ENCODE data around the gene SAMD8. TPM values are rescaled to one million over a fixed set of nuclear protein-coding genes. Genes with fewer than 3 reads are reported as not detected.
A peak's percentile ranks its signal among the peaks of the same experiment; 100 is the strongest.

The SAMD8 gene
- total RNA-seq, 1 donor from 2014 or later = 24.6 TPM

- Histone ChIP-seq H3K36me3 (no peaks in the 10 kb centered on the region), H3K27ac (replicated peaks) (peak overlapping the region; percentile 74), H3K9me3 (replicated peaks) (no peaks in the 10 kb centered on the region), H3K27me3 (ENCODE audit: low read depth) (no peaks in the 10 kb centered on the region), H3K4me3 (no peak overlapping the region), H3K4me1 (peaks cover 23% of the 10 kb centered on the region)
- TF ChIP-seq CTCF (IDR thresholded peaks at IDR 0.05; ENCODE audit: borderline replicate concordance) = no peak
- peak; percentile 47 for DNase-seq
- intact Hi-C loops (cut with micrococcal nuclease) = no loop called here
Observed at GRCh38 chr10:75101416-75102251, 9.8 kb upstream of the SAMD8 start.

- H3K4me1 ChIP-seq = peaks cover 25% of the 10 kb centered on the region
Observed at GRCh38 chr10:75102830-75103673, 8.4 kb upstream of the SAMD8 start.

GRCh38 chr10:75103881-75104686 lies 7.4 kb upstream of the SAMD8 start:
- no peak for TF ChIP-seq CTCF (IDR thresholded peaks at IDR 0.05; ENCODE audit: borderline replicate concordance)
- intact Hi-C loops (cut with micrococcal nuclease) = no loop called here
- DNase-seq = no peak
- Histone ChIP-seq H3K4me3 (no peak overlapping the region), H3K27ac (replicated peaks) (no peak overlapping the region), H3K9me3 (replicated peaks) (no peaks in the 10 kb centered on the region), H3K4me1 (peaks cover 36% of the 10 kb centered on the region), H3K27me3 (ENCODE audit: low read depth) (no peaks in the 10 kb centered on the region), H3K36me3 (no peaks in the 10 kb centered on the region)

More at GRCh38 chr10:75102830-75103673, 8.4 kb upstream of the SAMD8 start:
- Histone ChIP-seq H3K27me3 (ENCODE audit: low read depth) (no peaks in the 10 kb centered on the region), H3K4me3 (no peak overlapping the region), H3K27ac (replicated peaks) (no peak overlapping the region), H3K36me3 (no peaks in the 10 kb centered on the region), H3K9me3 (replicated peaks) (no peaks in the 10 kb centered on the region)
- DNase-seq = no peak
- intact Hi-C loops (cut with micrococcal nuclease) = no loop called here
- no peak for TF ChIP-seq CTCF (IDR thresholded peaks at IDR 0.05; ENCODE audit: borderline replicate concordance)

- no peak overlapping the region for H3K27ac ChIP-seq (replicated peaks)
- no peaks in the 10 kb centered on the region for H3K36me3 ChIP-seq
- intact Hi-C loops (cut with micrococcal nuclease) = no loop called here
- H3K27me3 ChIP-seq (ENCODE audit: low read depth) = no peaks in the 10 kb centered on the region
- no peak for TF ChIP-seq CTCF (IDR thresholded peaks at IDR 0.05; ENCODE audit: borderline replicate concordance)
- H3K4me1 ChIP-seq = peaks cover 43% of the 10 kb centered on the region
- no peak overlapping the region for H3K4me3 ChIP-seq
- H3K9me3 ChIP-seq (replicated peaks) = no peaks in the 10 kb centered on the region
- no peak for DNase-seq
Observed at GRCh38 chr10:75104842-75105241, 6.6 kb upstream of the SAMD8 start.

GRCh38 chr10:75105576-75106197 lies 5.8 kb upstream of the SAMD8 start:
- no peak overlapping the region for H3K27ac ChIP-seq (replicated peaks)
- H3K9me3 ChIP-seq (replicated peaks) = no peaks in the 10 kb centered on the region
- no peak for DNase-seq
- no peak overlapping the region for H3K4me3 ChIP-seq
- TF ChIP-seq CTCF (IDR thresholded peaks at IDR 0.05; ENCODE audit: borderline replicate concordance) = no peak
- peaks cover 45% of the 10 kb centered on the region for H3K4me1 ChIP-seq
- no peaks in the 10 kb centered on the region for H3K27me3 ChIP-seq (ENCODE audit: low read depth)
- H3K36me3 ChIP-seq = no peaks in the 10 kb centered on the region
- intact Hi-C loops (cut with micrococcal nuclease) = no loop called here
